ENCODE measurements around the gene ITIH1.

The ITIH1 gene

GRCh38 chr3:52805270-52806039 lies 28.1 kb downstream of the ITIH1 start:
- DNase-seq (ENCODE audit: low read depth), result no peak
- no peak for TF ChIP-seq CTCF (IDR thresholded peaks at IDR 0.05; ENCODE audit: control insufficient read depth, extremely low read depth, insufficient read depth)
- no peak overlapping the region for H3K4me3 ChIP-seq (ENCODE audit: low read depth, low read length)

- H3K4me3 ChIP-seq (ENCODE audit: low read depth, low read length), result no peak overlapping the region
- no peak for TF ChIP-seq CTCF (IDR thresholded peaks at IDR 0.05; ENCODE audit: control insufficient read depth, extremely low read depth, insufficient read depth)
- DNase-seq (ENCODE audit: low read depth), result no peak
Measured at GRCh38 chr3:52809149-52809548, 31.8 kb downstream of the ITIH1 start.

GRCh38 chr3:52809662-52810377 lies 32.4 kb downstream of the ITIH1 start:
- no peak for DNase-seq (ENCODE audit: low read depth)
- no peak overlapping the region for H3K4me3 ChIP-seq (ENCODE audit: low read depth, low read length)
- TF ChIP-seq CTCF (IDR thresholded peaks at IDR 0.05; ENCODE audit: control insufficient read depth, extremely low read depth, insufficient read depth), result no peak

GRCh38 chr3:52810923-52811322 lies 33.5 kb downstream of the ITIH1 start:
- no peak for DNase-seq (ENCODE audit: low read depth)
- no peak overlapping the region for H3K4me3 ChIP-seq (ENCODE audit: low read depth, low read length)
- TF ChIP-seq CTCF (IDR thresholded peaks at IDR 0.05; ENCODE audit: control insufficient read depth, extremely low read depth, insufficient read depth), result no peak

GRCh38 chr3:52811452-52812011 lies 34.1 kb downstream of the ITIH1 start:
- H3K4me3 ChIP-seq (ENCODE audit: low read depth, low read length), result no peak overlapping the region
- no peak for TF ChIP-seq CTCF (IDR thresholded peaks at IDR 0.05; ENCODE audit: control insufficient read depth, extremely low read depth, insufficient read depth)
- no peak for DNase-seq (ENCODE audit: low read depth)

GRCh38 chr3:52813810-52814209 lies 36.4 kb downstream of the ITIH1 start:
- TF ChIP-seq CTCF (IDR thresholded peaks at IDR 0.05; ENCODE audit: control insufficient read depth, extremely low read depth, insufficient read depth), result no peak
- no peak overlapping the region for H3K4me3 ChIP-seq (ENCODE audit: low read depth, low read length)
- DNase-seq (ENCODE audit: low read depth), result no peak
